HFFc6 (cell line): ENCODE results near the gene AOPEP. TPM values are rescaled to one million over a fixed set of nuclear protein-coding genes. Genes with fewer than 3 reads are reported as not detected.
A peak's percentile ranks its signal among the peaks of the same experiment; 100 is the strongest.

Experiments
- DNase-seq: peaks from one replicate; pipeline ENCODE4 v3.0.0-alpha.2; 2018
- H3K27ac Mint-ChIP-seq: 2 replicates; pipeline ENCODE4 v1.8.0; 2020; ENCODE audit warnings: mild to moderate bottlenecking, mixed read lengths
- H3K27me3 Mint-ChIP-seq: 2 replicates; pipeline ENCODE4 v1.8.0; 2021; ENCODE audit warnings: mild to moderate bottlenecking, moderate library complexity, mixed read lengths; ENCODE audit not compliant: insufficient read depth
- H3K36me3 Mint-ChIP-seq: 2 replicates; pipeline ENCODE4 v1.8.0; 2021; ENCODE audit warnings: low read depth, mixed read lengths
- H3K4me1 Mint-ChIP-seq: 2 replicates; pipeline ENCODE4 v1.8.0; 2020; ENCODE audit warnings: low read depth, mixed read lengths
- H3K4me3 Mint-ChIP-seq: 2 replicates; pipeline ENCODE4 v1.8.0; 2020; ENCODE audit warnings: mild to moderate bottlenecking, moderate library complexity, mixed read lengths
- H3K9me3 Mint-ChIP-seq: 2 replicates; pipeline ENCODE4 v1.8.0; 2020; ENCODE audit warnings: mild to moderate bottlenecking, mixed read lengths
- total RNA-seq, 6 experiments: library from RNA; stranded (reverse); fragmentation: NEBNext Ultra II Directional; extraction: Animal tissue kit (Norgen Biotek cat#: 25700); gene quantifications; 2 replicates in 1 of 6; 3 replicates in 5 of 6; pipeline ENCODE4 v1.2.3, GENCODE V29; 2021
- TF ChIP-seq, protein P1 (sequence below): fragments of 200-600 bp; sonication (generic); IDR thresholded peaks from 2 replicates; pipeline ENCODE4 v1.5.0; 2021; ENCODE audit warnings: antibody characterized with exemption, mild to moderate bottlenecking

The AOPEP gene
- total RNA-seq, 6 experiments from 2014 or later, result 32.2 to 46.6 (median 36.3) TPM

DNA sequence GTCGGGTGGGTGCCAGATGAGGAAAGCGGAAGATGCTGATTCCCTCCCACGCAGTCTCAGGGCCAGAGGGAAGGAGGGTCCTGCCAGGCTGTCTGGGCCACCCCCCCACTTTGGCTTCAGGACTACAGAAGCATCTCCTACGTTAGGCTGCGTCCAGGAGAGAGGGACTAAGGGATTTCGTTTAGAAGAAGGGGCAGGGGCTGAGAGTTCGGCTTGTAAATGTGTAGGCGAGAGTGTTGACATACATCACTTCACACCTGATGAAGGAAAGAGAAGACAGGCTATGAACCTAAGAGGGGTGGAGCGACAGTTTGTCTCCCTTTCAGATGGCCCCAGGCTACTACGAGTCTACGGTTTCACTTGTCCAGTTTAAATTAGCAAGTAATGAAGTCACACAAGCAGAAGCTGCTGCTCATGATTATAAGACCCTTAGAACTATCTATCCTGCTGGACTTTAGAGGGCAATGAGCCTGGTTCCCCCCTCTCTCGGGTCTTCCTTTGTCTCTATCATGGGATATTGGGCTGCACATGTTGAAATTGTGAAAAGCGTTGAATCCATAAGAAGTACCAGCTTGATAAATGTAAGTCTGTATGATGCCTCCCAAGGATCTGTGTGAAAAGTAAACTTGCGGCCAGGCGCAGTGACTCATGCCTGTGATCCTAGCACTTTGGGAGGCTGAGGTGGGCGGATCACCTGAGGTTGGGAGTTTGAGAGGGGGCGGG is 193.0 kb downstream of the AOPEP start:
- TF ChIP-seq, protein P1, sequence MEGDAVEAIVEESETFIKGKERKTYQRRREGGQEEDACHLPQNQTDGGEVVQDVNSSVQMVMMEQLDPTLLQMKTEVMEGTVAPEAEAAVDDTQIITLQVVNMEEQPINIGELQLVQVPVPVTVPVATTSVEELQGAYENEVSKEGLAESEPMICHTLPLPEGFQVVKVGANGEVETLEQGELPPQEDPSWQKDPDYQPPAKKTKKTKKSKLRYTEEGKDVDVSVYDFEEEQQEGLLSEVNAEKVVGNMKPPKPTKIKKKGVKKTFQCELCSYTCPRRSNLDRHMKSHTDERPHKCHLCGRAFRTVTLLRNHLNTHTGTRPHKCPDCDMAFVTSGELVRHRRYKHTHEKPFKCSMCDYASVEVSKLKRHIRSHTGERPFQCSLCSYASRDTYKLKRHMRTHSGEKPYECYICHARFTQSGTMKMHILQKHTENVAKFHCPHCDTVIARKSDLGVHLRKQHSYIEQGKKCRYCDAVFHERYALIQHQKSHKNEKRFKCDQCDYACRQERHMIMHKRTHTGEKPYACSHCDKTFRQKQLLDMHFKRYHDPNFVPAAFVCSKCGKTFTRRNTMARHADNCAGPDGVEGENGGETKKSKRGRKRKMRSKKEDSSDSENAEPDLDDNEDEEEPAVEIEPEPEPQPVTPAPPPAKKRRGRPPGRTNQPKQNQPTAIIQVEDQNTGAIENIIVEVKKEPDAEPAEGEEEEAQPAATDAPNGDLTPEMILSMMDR, result no peak
- peaks cover 96% of the 10 kb centered on the region for H3K4me1 Mint-ChIP-seq
- H3K9me3 Mint-ChIP-seq, result no peaks in the 10 kb centered on the region
- H3K27ac Mint-ChIP-seq, result peak overlapping the region; percentile 89
- peaks cover 6% of the 10 kb centered on the region; the same call in 1 of the 2 replicates for H3K36me3 Mint-ChIP-seq
- peak; percentile 70 for DNase-seq
- H3K4me3 Mint-ChIP-seq, result peak overlapping the region; percentile 77
- peaks cover 4% of the 10 kb centered on the region; the same call in 1 of the 2 replicates for H3K27me3 Mint-ChIP-seq

DNA sequence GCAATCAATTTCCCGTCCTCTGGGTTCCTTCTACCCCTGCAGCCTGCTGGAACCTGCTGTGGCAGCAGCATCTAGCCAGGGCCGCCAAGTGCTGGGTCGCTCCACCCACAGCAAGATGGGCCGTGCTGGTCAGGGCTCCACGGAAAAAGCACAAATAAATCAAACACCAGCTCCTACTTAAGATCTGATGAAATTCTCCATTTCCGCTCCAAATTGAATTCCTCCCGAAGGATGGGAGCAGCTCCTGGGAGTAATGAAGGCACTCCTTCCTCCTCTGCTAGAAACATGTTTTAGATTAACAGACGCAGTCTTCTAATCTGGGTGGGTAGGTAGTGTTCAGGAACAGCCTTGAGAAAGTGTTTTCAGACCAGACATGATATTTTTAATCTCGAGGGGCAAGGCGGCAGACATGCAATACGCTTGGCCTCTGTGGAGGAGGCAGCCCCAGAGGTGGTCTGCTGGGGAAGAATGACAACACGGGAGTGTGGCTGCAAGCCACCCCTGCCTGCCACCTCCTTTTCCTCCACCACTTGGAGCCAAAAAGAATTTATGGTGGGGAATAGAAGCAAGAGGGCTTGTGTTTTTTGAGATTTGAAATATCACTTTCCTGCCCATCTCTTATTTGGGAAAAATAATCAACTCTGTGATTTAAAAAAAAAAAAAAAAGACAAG is 194.1 kb downstream of the AOPEP start:
- Mint-ChIP-seq H3K4me1 (peaks cover 89% of the 10 kb centered on the region), H3K36me3 (peaks cover 13% of the 10 kb centered on the region), H3K9me3 (no peaks in the 10 kb centered on the region), H3K27me3 (peaks cover 4% of the 10 kb centered on the region; the same call in 1 of the 2 replicates), H3K27ac (peak overlapping the region; percentile 89), H3K4me3 (peak overlapping the region; percentile 77)
- TF ChIP-seq, protein P1, result no peak
- DNase-seq, result peak; percentile 68

- Mint-ChIP-seq H3K27ac (peak overlapping the region; percentile 89), H3K4me3 (peak overlapping the region; percentile 77), H3K27me3 (peaks cover 4% of the 10 kb centered on the region; the same call in 1 of the 2 replicates), H3K36me3 (peaks cover 18% of the 10 kb centered on the region), H3K9me3 (no peaks in the 10 kb centered on the region), H3K4me1 (peaks cover 89% of the 10 kb centered on the region)
- TF ChIP-seq, protein P1, result no peak
- DNase-seq, result peak; percentile 70
Measured at GRCh38 chr9:94921092-94921471, 194.6 kb downstream of the AOPEP start.

GRCh38 chr9:94921656-94922055 is 195.2 kb downstream of the AOPEP start:
- Mint-ChIP-seq H3K4me3 (peak overlapping the region; percentile 77), H3K4me1 (peaks cover 90% of the 10 kb centered on the region), H3K27me3 (peaks cover 4% of the 10 kb centered on the region; the same call in 1 of the 2 replicates), H3K27ac (peak overlapping the region; percentile 89), H3K9me3 (no peaks in the 10 kb centered on the region), H3K36me3 (peaks cover 18% of the 10 kb centered on the region)
- TF ChIP-seq, protein P1, result no peak
- no peak for DNase-seq

- peaks cover 18% of the 10 kb centered on the region for H3K36me3 Mint-ChIP-seq
- H3K27me3 Mint-ChIP-seq, result peaks cover 4% of the 10 kb centered on the region; the same call in 1 of the 2 replicates
- H3K27ac Mint-ChIP-seq, result peak overlapping the region; percentile 89
- H3K4me3 Mint-ChIP-seq, result peak overlapping the region; percentile 77
- no peaks in the 10 kb centered on the region for H3K9me3 Mint-ChIP-seq
- peaks cover 86% of the 10 kb centered on the region for H3K4me1 Mint-ChIP-seq
- TF ChIP-seq, protein P1, result no peak
- peak; percentile 94 for DNase-seq
Measured at GRCh38 chr9:94922098-94922607, 195.7 kb downstream of the AOPEP start.
